HepG2 (cell line): ENCODE data around the gene TMEM238. TPM values are rescaled to one million over a fixed set of nuclear protein-coding genes. Genes with fewer than 3 reads are reported as not detected.

Experiments used
- BHLHE40 ChIP-seq: IDR thresholded peaks from 2 replicates; pipeline ENCODE4 v1.6.1; 2011; ENCODE audit warnings: low read length, improper control_type of control experiment
- DNMT1 ChIP-seq: sonication (generic); formaldehyde crosslinking; IDR thresholded peaks from 2 replicates; pipeline ENCODE4 v1.5.1; 2020; ENCODE audit warnings: mild to moderate bottlenecking, missing genetic modification reagents
- FOXC1 ChIP-seq: sonication (generic); formaldehyde crosslinking; IDR thresholded peaks from 2 replicates; pipeline ENCODE4 v1.8.0; 2022; ENCODE audit warnings: mild to moderate bottlenecking, missing genetic modification reagents, borderline replicate concordance
- HDAC2 ChIP-seq: sonication (generic); formaldehyde crosslinking; IDR thresholded peaks from 2 replicates; pipeline ENCODE4 v1.4.0; 2020; ENCODE audit warnings: missing genetic modification reagents
- IKZF1 ChIP-seq: fragments of 450-650 bp; IDR thresholded peaks from 2 replicates; pipeline ENCODE4 v1.7.1; 2016
- KDM2A ChIP-seq: sonication (generic); formaldehyde crosslinking; IDR thresholded peaks from 2 replicates; pipeline ENCODE4 v1.4.0; 2020; ENCODE audit warnings: low read depth, missing genetic modification reagents, borderline replicate concordance
- MAFG ChIP-seq: sonication (generic); formaldehyde crosslinking; IDR thresholded peaks from 2 replicates; pipeline ENCODE4 v1.5.1; 2020; ENCODE audit warnings: mild to moderate bottlenecking, missing genetic modification reagents
- MAZ ChIP-seq, 2 experiments: sonication (generic) in 1 of 2; formaldehyde crosslinking in 1 of 2; IDR thresholded peaks; 2 replicates each; pipeline versions ENCODE4 v1.5.0 to v1.6.1; 2012 to 2020; ENCODE audit warnings: low read depth in 2 of 2, mild to moderate bottlenecking in 2 of 2, borderline replicate concordance in 1 of 2, improper control_type of control experiment in 1 of 2, low read length in 1 of 2, missing genetic modification reagents in 1 of 2, moderate library complexity in 1 of 2
- MTF2 ChIP-seq: sonication (generic); formaldehyde crosslinking; IDR thresholded peaks from 2 replicates; pipeline ENCODE4 v1.5.0; 2020; ENCODE audit warnings: missing genetic modification reagents, borderline replicate concordance
- NBN ChIP-seq: fragments of 450-650 bp; conservative IDR thresholded peaks from 2 replicates; pipeline ENCODE4 v1.6.1; 2017
- NFE2 ChIP-seq: sonication (generic); formaldehyde crosslinking; IDR thresholded peaks from 2 replicates; pipeline ENCODE4 v1.4.0; 2020; ENCODE audit warnings: missing genetic modification reagents
- SP1 ChIP-seq, 2 experiments: fragments of 450-650 bp in 1 of 2; sonication (generic) in 1 of 2; formaldehyde crosslinking in 1 of 2; IDR thresholded peaks; 2 replicates each; pipeline versions ENCODE4 v1.4.0 to v1.6.1; 2016 to 2020; ENCODE audit warnings: missing genetic modification reagents in 1 of 2
- SP4 ChIP-seq: sonication (generic); formaldehyde crosslinking; IDR thresholded peaks from 2 replicates; pipeline ENCODE4 v1.8.1; 2023; ENCODE audit warnings: mild to moderate bottlenecking, missing genetic modification reagents
- SPEN ChIP-seq: sonication (generic); formaldehyde crosslinking; IDR thresholded peaks from 2 replicates; pipeline ENCODE4 v1.5.1; 2020; ENCODE audit warnings: low read depth, mild to moderate bottlenecking, missing genetic modification reagents
- ZNF282 ChIP-seq: fragments of 450-650 bp; IDR thresholded peaks from 2 replicates; pipeline ENCODE4 v1.6.1; 2018; ENCODE audit not compliant: partially characterized antibody
- ZNF484 ChIP-seq: sonication (generic); formaldehyde crosslinking; IDR thresholded peaks from 2 replicates; pipeline ENCODE4 v1.5.1; 2020; ENCODE audit warnings: mild to moderate bottlenecking, low read depth, missing genetic modification reagents, borderline replicate concordance
- ZNF672 ChIP-seq: sonication (generic); formaldehyde crosslinking; IDR thresholded peaks from 2 replicates; pipeline ENCODE4 v1.8.1; 2022; ENCODE audit warnings: missing genetic modification reagents
- ZNF720 ChIP-seq: sonication (generic); formaldehyde crosslinking; IDR thresholded peaks from 2 replicates; pipeline ENCODE4 v1.4.0; 2020; ENCODE audit warnings: missing genetic modification reagents
- ZSCAN9 ChIP-seq: IDR thresholded peaks from 2 replicates; pipeline ENCODE4 v1.6.1; 2016; ENCODE audit warnings: borderline replicate concordance
- polyA plus RNA-seq, 8 experiments: library from polyadenylated mRNA; depleted of rRNA in 3 of 8; stranded (reverse) in 7 of 8; unstranded in 1 of 8; fragments of >200 nt; fragmentation: Illumina TruSeq in 4 of 8; extraction: Trizol in 4 of 8; gene quantifications; 2 replicates each; pipeline versions ENCODE4 v1.2.1 to v1.2.3, GENCODE V29; 2011 to 2016; ENCODE audit warnings: low read depth in 4 of 8, missing spikeins in 1 of 8, mixed read lengths in 1 of 8; ENCODE audit not compliant: insufficient read depth in 1 of 8
- total RNA-seq, 5 experiments: library from RNA; depleted of rRNA; stranded (reverse); fragments of >200 nt; fragmentation: Illumina TruSeq; extraction: Trizol; gene quantifications; 2 replicates each; pipeline ENCODE4 v1.2.3, GENCODE V29; 2016; ENCODE audit warnings: low read depth in 1 of 5
- TF ChIP-seq, protein P1 (sequence below): sonication (generic); formaldehyde crosslinking; IDR thresholded peaks from 2 replicates; pipeline ENCODE4 v1.5.1; 2020; ENCODE audit warnings: mild to moderate bottlenecking, missing genetic modification reagents, moderate library complexity
- TF ChIP-seq, protein P2 (sequence below): sonication (generic); formaldehyde crosslinking; IDR thresholded peaks from 2 replicates; pipeline ENCODE4 v1.5.0; 2020; ENCODE audit warnings: mild to moderate bottlenecking, missing genetic modification reagents, borderline replicate concordance

Gene TMEM238
- total and polyA plus RNA-seq, 2 of the 13 experiments (the other 11 are each of a cell fraction or from before 2014, with no cell fraction given), result not detected

DNA sequence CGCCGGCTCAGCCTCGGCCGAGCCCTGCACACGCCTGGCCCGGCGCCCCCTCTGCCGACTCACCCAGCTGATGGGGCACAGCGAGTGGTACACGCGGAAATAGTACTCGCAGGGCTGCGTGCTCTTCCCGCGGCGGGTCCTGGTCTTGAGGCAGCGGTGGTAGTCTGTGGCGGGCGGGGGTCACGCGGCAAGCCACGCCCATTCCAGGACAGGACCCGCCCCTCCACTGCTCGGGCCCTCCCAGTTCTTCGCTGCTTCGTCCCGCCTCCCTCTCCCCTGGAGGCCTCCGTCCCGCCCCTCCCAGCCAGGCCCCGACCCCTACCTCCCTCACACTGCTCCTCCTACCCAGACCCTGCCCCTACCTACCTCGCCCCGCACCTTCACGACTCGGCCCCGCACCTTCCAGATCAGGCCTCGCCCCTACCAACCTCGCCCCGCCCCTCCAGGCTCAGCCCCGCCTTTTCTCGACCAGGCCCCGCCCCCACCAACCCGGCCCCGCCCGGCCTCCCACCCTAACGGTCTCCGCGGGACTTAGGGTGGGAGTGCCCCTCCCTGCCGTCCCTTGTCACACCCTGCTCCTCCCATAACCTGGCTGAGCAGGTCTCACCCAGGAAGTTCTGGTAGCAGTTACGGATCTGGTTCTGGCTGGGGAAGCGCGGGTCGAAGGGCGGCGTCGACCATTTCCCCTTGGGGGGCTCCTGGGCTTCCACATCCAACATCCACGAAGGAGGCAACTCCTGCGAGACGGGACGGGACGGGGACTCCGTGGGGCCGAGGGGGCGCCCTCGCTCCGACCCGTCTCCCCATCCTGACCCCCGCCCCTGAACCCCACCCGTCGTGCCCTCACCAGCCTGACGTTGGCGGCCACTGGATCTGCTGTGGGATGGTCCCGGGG is 30.0 kb downstream of the TMEM238 start (continued):
- TF ChIP-seq SP1 (IDR thresholded peaks at IDR 0.05) (no peak), SP1 (CRISPR knock-in tag; IDR thresholded peaks at IDR 0.05) (peak; percentile 79), HDAC2 (CRISPR knock-in tag) (no peak), ZNF282 (no peak), MAFG (CRISPR knock-in tag) (no peak), MTF2 (CRISPR knock-in tag) (0 out of 2 replicates have a peak, but pooled peaks have one; percentile 32), KDM2A (CRISPR knock-in tag) (peak; percentile 53; the same call in 1 of the 2 replicates), ZNF672 (CRISPR knock-in tag) (no peak), DNMT1 (CRISPR knock-in tag) (0 out of 2 replicates have a peak, but pooled peaks have one; percentile 20), MAZ (IDR thresholded peaks at IDR 0.05; ENCODE audit: borderline replicate concordance, low read depth, low read length) (no peak), MAZ (CRISPR knock-in tag; IDR thresholded peaks at IDR 0.05; ENCODE audit: low read depth) (0 out of 2 replicates have a peak, but pooled peaks have one; percentile 29), SP4 (CRISPR knock-in tag) (peak; percentile 85), SPEN (CRISPR knock-in tag) (0 out of 2 replicates have a peak, but pooled peaks have one; percentile 15), FOXC1 (CRISPR knock-in tag) (no peak), ZNF720 (no peak), NBN (no peak), BHLHE40 (no peak), ZSCAN9 (CRISPR knock-in tag) (no peak), NFE2 (CRISPR knock-in tag) (no peak), ZNF484 (CRISPR knock-in tag) (no peak), IKZF1 (no peak)
- TF ChIP-seq, protein P1, sequence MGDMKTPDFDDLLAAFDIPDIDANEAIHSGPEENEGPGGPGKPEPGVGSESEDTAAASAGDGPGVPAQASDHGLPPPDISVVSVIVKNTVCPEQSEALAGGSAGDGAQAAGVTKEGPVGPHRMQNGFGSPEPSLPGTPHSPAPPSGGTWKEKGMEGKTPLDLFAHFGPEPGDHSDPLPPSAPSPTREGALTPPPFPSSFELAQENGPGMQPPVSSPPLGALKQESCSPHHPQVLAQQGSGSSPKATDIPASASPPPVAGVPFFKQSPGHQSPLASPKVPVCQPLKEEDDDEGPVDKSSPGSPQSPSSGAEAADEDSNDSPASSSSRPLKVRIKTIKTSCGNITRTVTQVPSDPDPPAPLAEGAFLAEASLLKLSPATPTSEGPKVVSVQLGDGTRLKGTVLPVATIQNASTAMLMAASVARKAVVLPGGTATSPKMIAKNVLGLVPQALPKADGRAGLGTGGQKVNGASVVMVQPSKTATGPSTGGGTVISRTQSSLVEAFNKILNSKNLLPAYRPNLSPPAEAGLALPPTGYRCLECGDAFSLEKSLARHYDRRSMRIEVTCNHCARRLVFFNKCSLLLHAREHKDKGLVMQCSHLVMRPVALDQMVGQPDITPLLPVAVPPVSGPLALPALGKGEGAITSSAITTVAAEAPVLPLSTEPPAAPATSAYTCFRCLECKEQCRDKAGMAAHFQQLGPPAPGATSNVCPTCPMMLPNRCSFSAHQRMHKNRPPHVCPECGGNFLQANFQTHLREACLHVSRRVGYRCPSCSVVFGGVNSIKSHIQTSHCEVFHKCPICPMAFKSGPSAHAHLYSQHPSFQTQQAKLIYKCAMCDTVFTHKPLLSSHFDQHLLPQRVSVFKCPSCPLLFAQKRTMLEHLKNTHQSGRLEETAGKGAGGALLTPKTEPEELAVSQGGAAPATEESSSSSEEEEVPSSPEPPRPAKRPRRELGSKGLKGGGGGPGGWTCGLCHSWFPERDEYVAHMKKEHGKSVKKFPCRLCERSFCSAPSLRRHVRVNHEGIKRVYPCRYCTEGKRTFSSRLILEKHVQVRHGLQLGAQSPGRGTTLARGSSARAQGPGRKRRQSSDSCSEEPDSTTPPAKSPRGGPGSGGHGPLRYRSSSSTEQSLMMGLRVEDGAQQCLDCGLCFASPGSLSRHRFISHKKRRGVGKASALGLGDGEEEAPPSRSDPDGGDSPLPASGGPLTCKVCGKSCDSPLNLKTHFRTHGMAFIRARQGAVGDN (CRISPR knock-in tag), result peak; percentile 45
- TF ChIP-seq, protein P2, sequence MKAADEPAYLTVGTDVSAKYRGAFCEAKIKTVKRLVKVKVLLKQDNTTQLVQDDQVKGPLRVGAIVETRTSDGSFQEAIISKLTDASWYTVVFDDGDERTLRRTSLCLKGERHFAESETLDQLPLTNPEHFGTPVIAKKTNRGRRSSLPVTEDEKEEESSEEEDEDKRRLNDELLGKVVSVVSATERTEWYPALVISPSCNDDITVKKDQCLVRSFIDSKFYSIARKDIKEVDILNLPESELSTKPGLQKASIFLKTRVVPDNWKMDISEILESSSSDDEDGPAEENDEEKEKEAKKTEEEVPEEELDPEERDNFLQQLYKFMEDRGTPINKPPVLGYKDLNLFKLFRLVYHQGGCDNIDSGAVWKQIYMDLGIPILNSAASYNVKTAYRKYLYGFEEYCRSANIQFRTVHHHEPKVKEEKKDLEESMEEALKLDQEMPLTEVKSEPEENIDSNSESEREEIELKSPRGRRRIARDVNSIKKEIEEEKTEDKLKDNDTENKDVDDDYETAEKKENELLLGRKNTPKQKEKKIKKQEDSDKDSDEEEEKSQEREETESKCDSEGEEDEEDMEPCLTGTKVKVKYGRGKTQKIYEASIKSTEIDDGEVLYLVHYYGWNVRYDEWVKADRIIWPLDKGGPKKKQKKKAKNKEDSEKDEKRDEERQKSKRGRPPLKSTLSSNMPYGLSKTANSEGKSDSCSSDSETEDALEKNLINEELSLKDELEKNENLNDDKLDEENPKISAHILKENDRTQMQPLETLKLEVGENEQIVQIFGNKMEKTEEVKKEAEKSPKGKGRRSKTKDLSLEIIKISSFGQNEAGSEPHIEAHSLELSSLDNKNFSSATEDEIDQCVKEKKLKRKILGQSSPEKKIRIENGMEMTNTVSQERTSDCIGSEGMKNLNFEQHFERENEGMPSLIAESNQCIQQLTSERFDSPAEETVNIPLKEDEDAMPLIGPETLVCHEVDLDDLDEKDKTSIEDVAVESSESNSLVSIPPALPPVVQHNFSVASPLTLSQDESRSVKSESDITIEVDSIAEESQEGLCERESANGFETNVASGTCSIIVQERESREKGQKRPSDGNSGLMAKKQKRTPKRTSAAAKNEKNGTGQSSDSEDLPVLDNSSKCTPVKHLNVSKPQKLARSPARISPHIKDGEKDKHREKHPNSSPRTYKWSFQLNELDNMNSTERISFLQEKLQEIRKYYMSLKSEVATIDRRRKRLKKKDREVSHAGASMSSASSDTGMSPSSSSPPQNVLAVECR (CRISPR knock-in tag), result peak; percentile 45; the same call in 1 of the 2 replicates
